ENCODE results near the gene FER. TPM values are rescaled to one million over a fixed set of nuclear protein-coding genes. Genes with fewer than 3 reads are reported as not detected.

Gene FER
- total and polyA plus RNA-seq, 2 of the 8 experiments (the other 6 are each of a cell fraction or from before 2014, with no cell fraction given), result 1.3 to 15.8 TPM

GRCh38 chr5:109063223-109063622, 315.5 kb downstream of the FER start (continued):
- TF ChIP-seq, protein P1, sequence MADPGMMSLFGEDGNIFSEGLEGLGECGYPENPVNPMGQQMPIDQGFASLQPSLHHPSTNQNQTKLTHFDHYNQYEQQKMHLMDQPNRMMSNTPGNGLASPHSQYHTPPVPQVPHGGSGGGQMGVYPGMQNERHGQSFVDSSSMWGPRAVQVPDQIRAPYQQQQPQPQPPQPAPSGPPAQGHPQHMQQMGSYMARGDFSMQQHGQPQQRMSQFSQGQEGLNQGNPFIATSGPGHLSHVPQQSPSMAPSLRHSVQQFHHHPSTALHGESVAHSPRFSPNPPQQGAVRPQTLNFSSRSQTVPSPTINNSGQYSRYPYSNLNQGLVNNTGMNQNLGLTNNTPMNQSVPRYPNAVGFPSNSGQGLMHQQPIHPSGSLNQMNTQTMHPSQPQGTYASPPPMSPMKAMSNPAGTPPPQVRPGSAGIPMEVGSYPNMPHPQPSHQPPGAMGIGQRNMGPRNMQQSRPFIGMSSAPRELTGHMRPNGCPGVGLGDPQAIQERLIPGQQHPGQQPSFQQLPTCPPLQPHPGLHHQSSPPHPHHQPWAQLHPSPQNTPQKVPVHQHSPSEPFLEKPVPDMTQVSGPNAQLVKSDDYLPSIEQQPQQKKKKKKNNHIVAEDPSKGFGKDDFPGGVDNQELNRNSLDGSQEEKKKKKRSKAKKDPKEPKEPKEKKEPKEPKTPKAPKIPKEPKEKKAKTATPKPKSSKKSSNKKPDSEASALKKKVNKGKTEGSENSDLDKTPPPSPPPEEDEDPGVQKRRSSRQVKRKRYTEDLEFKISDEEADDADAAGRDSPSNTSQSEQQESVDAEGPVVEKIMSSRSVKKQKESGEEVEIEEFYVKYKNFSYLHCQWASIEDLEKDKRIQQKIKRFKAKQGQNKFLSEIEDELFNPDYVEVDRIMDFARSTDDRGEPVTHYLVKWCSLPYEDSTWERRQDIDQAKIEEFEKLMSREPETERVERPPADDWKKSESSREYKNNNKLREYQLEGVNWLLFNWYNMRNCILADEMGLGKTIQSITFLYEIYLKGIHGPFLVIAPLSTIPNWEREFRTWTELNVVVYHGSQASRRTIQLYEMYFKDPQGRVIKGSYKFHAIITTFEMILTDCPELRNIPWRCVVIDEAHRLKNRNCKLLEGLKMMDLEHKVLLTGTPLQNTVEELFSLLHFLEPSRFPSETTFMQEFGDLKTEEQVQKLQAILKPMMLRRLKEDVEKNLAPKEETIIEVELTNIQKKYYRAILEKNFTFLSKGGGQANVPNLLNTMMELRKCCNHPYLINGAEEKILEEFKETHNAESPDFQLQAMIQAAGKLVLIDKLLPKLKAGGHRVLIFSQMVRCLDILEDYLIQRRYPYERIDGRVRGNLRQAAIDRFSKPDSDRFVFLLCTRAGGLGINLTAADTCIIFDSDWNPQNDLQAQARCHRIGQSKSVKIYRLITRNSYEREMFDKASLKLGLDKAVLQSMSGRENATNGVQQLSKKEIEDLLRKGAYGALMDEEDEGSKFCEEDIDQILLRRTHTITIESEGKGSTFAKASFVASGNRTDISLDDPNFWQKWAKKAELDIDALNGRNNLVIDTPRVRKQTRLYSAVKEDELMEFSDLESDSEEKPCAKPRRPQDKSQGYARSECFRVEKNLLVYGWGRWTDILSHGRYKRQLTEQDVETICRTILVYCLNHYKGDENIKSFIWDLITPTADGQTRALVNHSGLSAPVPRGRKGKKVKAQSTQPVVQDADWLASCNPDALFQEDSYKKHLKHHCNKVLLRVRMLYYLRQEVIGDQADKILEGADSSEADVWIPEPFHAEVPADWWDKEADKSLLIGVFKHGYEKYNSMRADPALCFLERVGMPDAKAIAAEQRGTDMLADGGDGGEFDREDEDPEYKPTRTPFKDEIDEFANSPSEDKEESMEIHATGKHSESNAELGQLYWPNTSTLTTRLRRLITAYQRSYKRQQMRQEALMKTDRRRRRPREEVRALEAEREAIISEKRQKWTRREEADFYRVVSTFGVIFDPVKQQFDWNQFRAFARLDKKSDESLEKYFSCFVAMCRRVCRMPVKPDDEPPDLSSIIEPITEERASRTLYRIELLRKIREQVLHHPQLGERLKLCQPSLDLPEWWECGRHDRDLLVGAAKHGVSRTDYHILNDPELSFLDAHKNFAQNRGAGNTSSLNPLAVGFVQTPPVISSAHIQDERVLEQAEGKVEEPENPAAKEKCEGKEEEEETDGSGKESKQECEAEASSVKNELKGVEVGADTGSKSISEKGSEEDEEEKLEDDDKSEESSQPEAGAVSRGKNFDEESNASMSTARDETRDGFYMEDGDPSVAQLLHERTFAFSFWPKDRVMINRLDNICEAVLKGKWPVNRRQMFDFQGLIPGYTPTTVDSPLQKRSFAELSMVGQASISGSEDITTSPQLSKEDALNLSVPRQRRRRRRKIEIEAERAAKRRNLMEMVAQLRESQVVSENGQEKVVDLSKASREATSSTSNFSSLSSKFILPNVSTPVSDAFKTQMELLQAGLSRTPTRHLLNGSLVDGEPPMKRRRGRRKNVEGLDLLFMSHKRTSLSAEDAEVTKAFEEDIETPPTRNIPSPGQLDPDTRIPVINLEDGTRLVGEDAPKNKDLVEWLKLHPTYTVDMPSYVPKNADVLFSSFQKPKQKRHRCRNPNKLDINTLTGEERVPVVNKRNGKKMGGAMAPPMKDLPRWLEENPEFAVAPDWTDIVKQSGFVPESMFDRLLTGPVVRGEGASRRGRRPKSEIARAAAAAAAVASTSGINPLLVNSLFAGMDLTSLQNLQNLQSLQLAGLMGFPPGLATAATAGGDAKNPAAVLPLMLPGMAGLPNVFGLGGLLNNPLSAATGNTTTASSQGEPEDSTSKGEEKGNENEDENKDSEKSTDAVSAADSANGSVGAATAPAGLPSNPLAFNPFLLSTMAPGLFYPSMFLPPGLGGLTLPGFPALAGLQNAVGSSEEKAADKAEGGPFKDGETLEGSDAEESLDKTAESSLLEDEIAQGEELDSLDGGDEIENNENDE (IDR thresholded peaks at IDR 0.05; ENCODE audit: insufficient replicate concordance, low read length), result no peak
- TF ChIP-seq, protein P2, sequence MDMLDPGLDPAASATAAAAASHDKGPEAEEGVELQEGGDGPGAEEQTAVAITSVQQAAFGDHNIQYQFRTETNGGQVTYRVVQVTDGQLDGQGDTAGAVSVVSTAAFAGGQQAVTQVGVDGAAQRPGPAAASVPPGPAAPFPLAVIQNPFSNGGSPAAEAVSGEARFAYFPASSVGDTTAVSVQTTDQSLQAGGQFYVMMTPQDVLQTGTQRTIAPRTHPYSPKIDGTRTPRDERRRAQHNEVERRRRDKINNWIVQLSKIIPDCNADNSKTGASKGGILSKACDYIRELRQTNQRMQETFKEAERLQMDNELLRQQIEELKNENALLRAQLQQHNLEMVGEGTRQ (IDR thresholded peaks at IDR 0.05; ENCODE audit: low read length), result no peak
- no peak for TF ChIP-seq POLR2AphosphoS5 (IDR thresholded peaks at IDR 0.05; ENCODE audit: low read depth, low read length)
- no peak for TF ChIP-seq SIX5 (IDR thresholded peaks at IDR 0.05; ENCODE audit: low read depth, low read length)
- no peak for TF ChIP-seq CHD1 (IDR thresholded peaks at IDR 0.05; ENCODE audit: low read depth, low read length)
- TF ChIP-seq KDM1A (IDR thresholded peaks at IDR 0.05; ENCODE audit: borderline replicate concordance, low read length), result no peak
